H1 (cell line): Measurements from ENCODE around the gene RARRES1.

ENCODE experiments used
- CTCF ChIP-seq, 3 experiments: IDR thresholded peaks; 1 replicate in 2 of 3; 2 replicates in 1 of 3; pipeline versions ENCODE4 v1.5.1 to v1.6.1; 2011; ENCODE audit warnings: low read length in 3 of 3, mild to moderate bottlenecking in 3 of 3, inconsistent platforms in 2 of 3, low read depth in 1 of 3, moderate library complexity in 1 of 3; ENCODE audit not compliant: insufficient read depth in 1 of 3; ENCODE audit errors: control extremely low read depth in 1 of 3
- EZH2 ChIP-seq: fragments of 200-600 bp; sonication (generic); IDR thresholded peaks from 2 replicates; pipeline ENCODE4 v1.7.1; 2012; ENCODE audit warnings: low read depth, mild to moderate bottlenecking, moderate library complexity, low read length, inconsistent platforms; ENCODE audit not compliant: severe bottlenecking
- FOSL1 ChIP-seq: IDR thresholded peaks from 2 replicates; pipeline ENCODE4 v1.6.1; 2011; ENCODE audit warnings: mild to moderate bottlenecking, low read depth, low read length, moderate library complexity; ENCODE audit not compliant: insufficient read depth
- MAFK ChIP-seq: IDR thresholded peaks from 2 replicates; pipeline ENCODE4 v1.6.1; 2012; ENCODE audit warnings: low read depth, mild to moderate bottlenecking, improper control_type of control experiment, low read length
- MAX ChIP-seq: IDR thresholded peaks from 2 replicates; pipeline ENCODE4 v1.6.1; 2012; ENCODE audit warnings: inconsistent platforms
- NRF1 ChIP-seq: IDR thresholded peaks from 2 replicates; pipeline ENCODE4 v1.6.1; 2011; ENCODE audit warnings: mild to moderate bottlenecking, low read depth, low read length, improper control_type of control experiment
- POLR2A ChIP-seq, 2 experiments: IDR thresholded peaks; 1 replicate in 1 of 2; 2 replicates in 1 of 2; pipeline ENCODE4 v1.6.1; 2011; ENCODE audit warnings: low read depth in 2 of 2, low read length in 2 of 2, mild to moderate bottlenecking in 2 of 2; ENCODE audit errors: control extremely low read depth in 1 of 2
- SP4 ChIP-seq: IDR thresholded peaks from 2 replicates; pipeline ENCODE4 v1.6.1; 2012; ENCODE audit warnings: low read length, inconsistent platforms
- TAF1 ChIP-seq: IDR thresholded peaks from 2 replicates; pipeline ENCODE4 v1.6.1; 2011; ENCODE audit warnings: mild to moderate bottlenecking, low read depth, low read length

GRCh38 chr3:158718490-158719170, 13.6 kb downstream of the RARRES1 start:
- TF ChIP-seq FOSL1 (no peak), SP4 (no peak), CTCF (IDR thresholded peaks at IDR 0.05; ENCODE audit: control extremely low read depth in 1 of 3, insufficient read depth in 1 of 3, low read depth in 1 of 3, low read length in 3 of 3) (no peak), EZH2 (no peak), POLR2A (IDR thresholded peaks at IDR 0.05; ENCODE audit: control extremely low read depth in 1 of 2, low read depth in 2 of 2, low read length in 2 of 2) (no peak), NRF1 (no peak), MAX (no peak), MAFK (no peak), TAF1 (no peak)
